ENCODE results near the gene TENT4A. TPM values are rescaled to one million over a fixed set of nuclear protein-coding genes. Genes with fewer than 3 reads are reported as not detected.

The TENT4A gene
- total and polyA plus RNA-seq, 10 of the 15 experiments (the other 5 are each of a cell fraction or from before 2014, with no cell fraction given) = 1.4 to 30.6 (median 12.5) TPM

GRCh38 chr5:6762697-6763096, 49.5 kb downstream of the TENT4A start (continued):
- TF ChIP-seq CEBPZ (IDR thresholded peaks at IDR 0.05; ENCODE audit: low read depth, low read length) = no peak
- no peak for TF ChIP-seq RUNX3 (IDR thresholded peaks at IDR 0.05; ENCODE audit: low read length)
- TF ChIP-seq RELA (IDR thresholded peaks at IDR 0.05; ENCODE audit: borderline replicate concordance, partially characterized antibody) = no peak
- no peak for TF ChIP-seq GATAD2B (conservative IDR thresholded peaks at IDR 0.05; ENCODE audit: low read depth)
- no peak for TF ChIP-seq ZBTB11 (CRISPR knock-in tag; IDR thresholded peaks at IDR 0.05)
- no peak for TF ChIP-seq GABPA (IDR thresholded peaks at IDR 0.05; ENCODE audit: low read depth)
- no peak for TF ChIP-seq EP300 (IDR thresholded peaks at IDR 0.05; ENCODE audit: borderline replicate concordance in 1 of 2, control insufficient read depth in 1 of 2, low read depth in 2 of 2, low read length in 2 of 2)
- TF ChIP-seq NFXL1 (IDR thresholded peaks at IDR 0.05; ENCODE audit: borderline replicate concordance) = no peak
- no peak for TF ChIP-seq WRNIP1 (IDR thresholded peaks at IDR 0.05; ENCODE audit: borderline replicate concordance, low read depth, low read length)
